Thyroid gland (tissue), 4 donors: Measurements from ENCODE around the gene BCL7C. TPM values are rescaled to one million over a fixed set of nuclear protein-coding genes. Genes with fewer than 3 reads are reported as not detected.
"Not testable (repeated sequence)": the region's sequence is repeated elsewhere in the genome, so short reads cannot be mapped to it uniquely, and the experiment has no call there.

ENCODE experiments used
- DNase-seq, 2 donors: peaks; one replicate each; pipeline ENCODE4 v3.0.0-alpha.2; 2019
- H3K27ac ChIP-seq, 3 donors: fragments of 200-600 bp; sonication (generic); 1 replicate in 2 of 3; 2 replicates in 1 of 3; pipeline ENCODE4 v1.5.1; 2016 to 2019; ENCODE audit warnings: mild to moderate bottlenecking in 1 of 3, moderate library complexity in 1 of 3
- H3K27me3 ChIP-seq: fragments of 200-600 bp; sonication (generic); one replicate; pipeline ENCODE4 v1.5.1; 2019
- H3K36me3 ChIP-seq, 2 donors: fragments of 200-600 bp; sonication (generic); one replicate each; pipeline ENCODE4 v1.5.1; 2016 to 2019
- H3K4me1 ChIP-seq, 2 donors: fragments of 200-600 bp; sonication (generic); one replicate each; pipeline ENCODE4 v1.5.1; 2017 to 2019
- H3K4me3 ChIP-seq, 3 donors: fragments of 200-600 bp; sonication (generic); replicated peaks in 1 of 3; 1 replicate in 2 of 3; 2 replicates in 1 of 3; pipeline ENCODE4 v1.5.1; 2016; ENCODE audit warnings: mild to moderate bottlenecking in 1 of 3
- H3K9me3 ChIP-seq: fragments of 200-600 bp; sonication (generic); one replicate; pipeline ENCODE4 v1.5.1; 2017
- POLR2A ChIP-seq, 2 donors: fragments of 450-650 bp; IDR thresholded peaks; one replicate each; pipeline ENCODE4 v1.6.1; 2017; ENCODE audit warnings: antibody characterized with exemption in 2 of 2, mild to moderate bottlenecking in 2 of 2, moderate library complexity in 1 of 2
- WGBS, 2 donors: methylation state at CpG; one replicate each; pipeline ENCODE4 v1.1.5; 2017; 5-methylcytosine and 5-hydroxymethylcytosine counted together
- intact Hi-C: fragments of 100-400 bp; cut with DNase I; formaldehyde crosslinking; loops from one replicate; pipeline ENCODE4 v1.15.1; 2023
- total RNA-seq, 4 donors: library from RNA; depleted of rRNA; stranded (reverse); fragments of >200 nt; gene quantifications; one replicate each; pipeline ENCODE4 v1.2.3, GENCODE V29; 2016
- TF ChIP-seq, protein P1 (sequence below), 6 experiments: fragments of 200-600 bp in 3 of 6; fragments of 450-650 bp in 3 of 6; sonication (generic) in 3 of 6; IDR thresholded peaks; one replicate each; pipeline ENCODE4 v1.5.1; 2016 to 2019; ENCODE audit warnings: antibody characterized with exemption in 6 of 6, mild to moderate bottlenecking in 2 of 6, inconsistent platforms in 1 of 6, moderate library complexity in 1 of 6

BCL7C gene
- total RNA-seq, 4 donors from 2014 or later, result 43.6 to 67.6 (median 47.9) TPM

DNA sequence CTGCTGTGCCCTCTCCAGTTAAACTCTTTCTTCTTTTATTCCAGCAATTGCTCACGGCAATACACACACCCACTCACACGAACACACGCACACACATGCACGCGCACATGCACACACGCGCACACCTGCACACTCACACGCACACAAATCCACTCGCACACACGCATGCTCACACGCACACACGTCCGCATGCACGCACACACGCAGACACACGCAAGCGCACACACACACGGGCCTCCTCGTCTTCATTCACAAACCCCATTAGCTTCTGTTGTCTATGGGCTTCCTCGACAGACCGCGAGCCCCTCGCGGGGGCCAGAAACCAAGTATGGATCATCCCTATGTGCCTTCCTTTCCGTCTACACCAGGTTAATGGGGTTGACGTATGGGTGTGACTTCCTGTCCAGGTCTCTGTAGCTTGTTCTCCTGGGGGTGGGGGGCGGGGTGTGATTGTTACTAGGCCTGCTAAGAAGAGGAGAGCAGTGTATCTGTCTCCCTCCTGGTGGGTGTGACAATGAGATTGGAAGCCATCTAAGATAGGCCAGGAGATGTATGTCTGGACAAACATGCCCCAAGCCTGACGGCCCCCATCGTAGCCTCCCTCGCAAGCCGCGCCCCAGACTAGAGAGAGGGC, 1.9 kb upstream of the BCL7C start:
- H3K4me1 ChIP-seq, result peaks cover 17 to 35% of the 10 kb centered on the region in 2 donors
- 73 to 79% methylated on average over 26 to 32 of the region's 32 CpGs for WGBS, 2 donors
- H3K9me3 ChIP-seq, result no peaks in the 10 kb centered on the region
- H3K4me3 ChIP-seq, result peak overlapping the region in 1 of 3 donors; percentile 49
- intact Hi-C loops, result no loop called here
- no peaks in the 10 kb centered on the region for H3K27me3 ChIP-seq
- no peak for TF ChIP-seq POLR2A (IDR thresholded peaks at IDR 0.05)
- TF ChIP-seq, protein P1, sequence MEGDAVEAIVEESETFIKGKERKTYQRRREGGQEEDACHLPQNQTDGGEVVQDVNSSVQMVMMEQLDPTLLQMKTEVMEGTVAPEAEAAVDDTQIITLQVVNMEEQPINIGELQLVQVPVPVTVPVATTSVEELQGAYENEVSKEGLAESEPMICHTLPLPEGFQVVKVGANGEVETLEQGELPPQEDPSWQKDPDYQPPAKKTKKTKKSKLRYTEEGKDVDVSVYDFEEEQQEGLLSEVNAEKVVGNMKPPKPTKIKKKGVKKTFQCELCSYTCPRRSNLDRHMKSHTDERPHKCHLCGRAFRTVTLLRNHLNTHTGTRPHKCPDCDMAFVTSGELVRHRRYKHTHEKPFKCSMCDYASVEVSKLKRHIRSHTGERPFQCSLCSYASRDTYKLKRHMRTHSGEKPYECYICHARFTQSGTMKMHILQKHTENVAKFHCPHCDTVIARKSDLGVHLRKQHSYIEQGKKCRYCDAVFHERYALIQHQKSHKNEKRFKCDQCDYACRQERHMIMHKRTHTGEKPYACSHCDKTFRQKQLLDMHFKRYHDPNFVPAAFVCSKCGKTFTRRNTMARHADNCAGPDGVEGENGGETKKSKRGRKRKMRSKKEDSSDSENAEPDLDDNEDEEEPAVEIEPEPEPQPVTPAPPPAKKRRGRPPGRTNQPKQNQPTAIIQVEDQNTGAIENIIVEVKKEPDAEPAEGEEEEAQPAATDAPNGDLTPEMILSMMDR (IDR thresholded peaks at IDR 0.05), result no peak
- DNase-seq, result no peak
- H3K27ac ChIP-seq, result peak overlapping the region; percentile 93 to 99 (median 97)
- H3K36me3 ChIP-seq, result no peaks in the 10 kb centered on the region

DNA sequence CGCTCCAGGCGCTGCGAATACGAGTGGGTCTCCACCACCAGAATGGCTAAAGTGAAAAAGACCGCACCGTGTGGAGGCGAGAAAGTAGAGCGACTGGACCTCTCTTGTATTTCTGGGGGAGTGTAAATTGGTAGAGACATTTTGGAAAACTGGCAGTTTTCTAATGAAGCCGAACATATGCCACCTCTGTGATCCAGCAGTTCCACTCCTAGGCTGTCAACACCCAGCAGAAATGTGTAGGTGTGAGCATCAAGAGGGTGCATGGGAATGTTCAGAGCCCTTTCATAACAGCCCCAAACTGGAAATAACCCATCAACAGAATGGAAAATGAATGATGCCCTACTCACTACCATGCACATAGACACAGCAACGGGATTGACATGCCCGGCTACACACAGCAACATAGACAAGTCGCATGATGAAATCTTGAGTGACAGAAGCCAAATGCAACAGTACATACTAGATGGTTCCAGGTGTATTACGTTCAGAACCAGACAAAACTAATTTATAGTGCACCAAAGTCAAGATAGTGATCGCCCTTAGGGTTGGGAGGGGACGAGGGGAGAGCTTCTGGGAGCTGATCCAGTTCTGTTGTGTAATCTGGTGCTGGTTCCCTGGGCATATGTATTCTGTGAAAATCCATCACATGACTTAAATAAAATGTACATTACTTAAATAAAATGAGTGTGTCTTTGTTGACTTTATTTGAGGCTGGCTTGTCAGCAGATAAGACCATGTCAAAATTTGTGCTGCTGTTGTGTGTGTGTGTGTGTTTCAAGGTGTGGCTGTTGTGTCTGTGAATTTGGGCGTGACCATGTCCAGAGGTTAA, 877 bp upstream of the BCL7C start:
- TF ChIP-seq, protein P1 (IDR thresholded peaks at IDR 0.05), result no peak
- no peak for TF ChIP-seq POLR2A (IDR thresholded peaks at IDR 0.05)

DNA sequence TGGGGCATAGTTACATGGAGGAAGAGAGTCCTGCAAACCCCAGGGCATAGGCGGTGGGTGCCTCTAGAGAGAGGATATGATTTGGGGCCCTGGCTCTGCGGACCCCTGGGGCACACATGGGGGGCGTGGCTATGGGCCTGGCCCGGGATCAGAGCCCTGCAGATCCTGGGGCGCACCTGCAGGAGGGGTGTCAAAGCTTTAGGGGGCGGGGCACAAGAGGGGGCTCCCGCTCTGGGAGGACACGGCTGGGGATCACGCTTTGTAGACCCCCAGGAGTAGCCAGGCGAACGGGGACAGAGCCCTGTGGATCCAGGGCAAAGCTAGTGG, 497 bp downstream of the BCL7C start:
- no peaks in the 10 kb centered on the region for H3K27me3 ChIP-seq
- H3K36me3 ChIP-seq, result no peaks in the 10 kb centered on the region
- peaks cover 17 to 47% of the 10 kb centered on the region in 2 donors for H3K4me1 ChIP-seq
- H3K27ac ChIP-seq, result peak overlapping the region; percentile 88 to 90 (median 90)
- no peaks in the 10 kb centered on the region for H3K9me3 ChIP-seq
- TF ChIP-seq POLR2A (IDR thresholded peaks at IDR 0.05), result no peak
- TF ChIP-seq, protein P1 (IDR thresholded peaks at IDR 0.05), result no peak
- H3K4me3 ChIP-seq, result peak overlapping the region; percentile 51 to 70 (median 62)
- DNase-seq, result peak; percentile 10 to 26
- intact Hi-C loops, result no loop called here
- WGBS, 2 donors, result 0 to 3% methylated on average over 2 to 7 of the region's 11 CpGs

More for the DNA sequence above, 877 bp upstream of the BCL7C start:
- H3K27me3 ChIP-seq, result no peaks in the 10 kb centered on the region
- peak overlapping the region; percentile 29 to 86 (median 85) for H3K27ac ChIP-seq
- peaks cover 17 to 40% of the 10 kb centered on the region in 2 donors for H3K4me1 ChIP-seq
- no peaks in the 10 kb centered on the region for H3K9me3 ChIP-seq
- intact Hi-C loops, result no loop called here
- WGBS, 2 donors, result 38 to 41% methylated on average over 16 of the region's 16 CpGs
- H3K36me3 ChIP-seq, result no peaks in the 10 kb centered on the region
- peak overlapping the region in 1 of 3 donors; percentile 26 for H3K4me3 ChIP-seq
- no peak for DNase-seq

DNA sequence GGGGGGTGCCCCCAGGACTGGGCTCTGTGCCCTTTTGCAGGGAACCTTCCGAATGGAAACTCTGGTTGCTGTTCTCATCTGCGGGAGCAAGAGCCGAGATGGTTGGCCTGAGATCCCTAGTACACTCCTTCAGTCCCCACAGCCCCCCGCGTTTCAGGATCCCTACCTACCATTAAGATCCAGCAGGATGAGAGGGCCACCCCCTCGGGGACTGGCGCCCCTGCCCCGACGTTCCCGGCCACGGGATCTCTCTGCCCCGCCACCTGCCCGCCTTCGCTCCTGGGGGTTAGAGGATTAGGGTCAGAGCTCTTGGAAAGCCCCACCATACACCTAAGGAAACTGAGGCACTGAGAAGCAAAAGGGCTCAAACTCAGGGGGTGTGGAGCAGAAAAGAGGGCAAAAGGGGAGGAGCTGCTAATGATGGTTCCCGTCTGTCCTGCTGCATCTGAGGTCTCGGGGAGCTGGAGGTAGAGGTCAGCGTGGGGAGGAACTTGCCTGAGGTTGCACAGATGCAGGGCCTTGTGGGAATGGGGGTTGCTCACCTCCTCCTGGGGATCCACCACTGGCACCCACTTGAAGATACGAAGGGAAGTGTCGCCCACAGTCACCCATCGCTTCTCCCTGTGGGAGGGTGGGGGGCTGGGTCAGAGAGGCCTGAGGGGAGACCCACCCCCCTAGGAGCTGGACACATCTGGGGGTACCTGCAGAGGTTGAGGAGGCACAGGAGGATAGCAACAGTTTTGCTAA, 1.0 kb downstream of the BCL7C start:
- Histone ChIP-seq H3K27ac (peak overlapping the region; percentile 88 to 90 (median 90)), H3K27me3 (no peaks in the 10 kb centered on the region), H3K4me1 (peaks cover 17 to 47% of the 10 kb centered on the region in 2 donors), H3K36me3 (no peaks in the 10 kb centered on the region), H3K4me3 (peak overlapping the region in 2 of 3 donors; percentile 62 to 70), H3K9me3 (no peaks in the 10 kb centered on the region)
- intact Hi-C loops, result no loop called here
- no peak for DNase-seq
- 60 to 75% methylated on average over 20 of the region's 20 CpGs for WGBS, 2 donors
- TF ChIP-seq, protein P1 (IDR thresholded peaks at IDR 0.05), result no peak
- no peak for TF ChIP-seq POLR2A (IDR thresholded peaks at IDR 0.05)

DNA sequence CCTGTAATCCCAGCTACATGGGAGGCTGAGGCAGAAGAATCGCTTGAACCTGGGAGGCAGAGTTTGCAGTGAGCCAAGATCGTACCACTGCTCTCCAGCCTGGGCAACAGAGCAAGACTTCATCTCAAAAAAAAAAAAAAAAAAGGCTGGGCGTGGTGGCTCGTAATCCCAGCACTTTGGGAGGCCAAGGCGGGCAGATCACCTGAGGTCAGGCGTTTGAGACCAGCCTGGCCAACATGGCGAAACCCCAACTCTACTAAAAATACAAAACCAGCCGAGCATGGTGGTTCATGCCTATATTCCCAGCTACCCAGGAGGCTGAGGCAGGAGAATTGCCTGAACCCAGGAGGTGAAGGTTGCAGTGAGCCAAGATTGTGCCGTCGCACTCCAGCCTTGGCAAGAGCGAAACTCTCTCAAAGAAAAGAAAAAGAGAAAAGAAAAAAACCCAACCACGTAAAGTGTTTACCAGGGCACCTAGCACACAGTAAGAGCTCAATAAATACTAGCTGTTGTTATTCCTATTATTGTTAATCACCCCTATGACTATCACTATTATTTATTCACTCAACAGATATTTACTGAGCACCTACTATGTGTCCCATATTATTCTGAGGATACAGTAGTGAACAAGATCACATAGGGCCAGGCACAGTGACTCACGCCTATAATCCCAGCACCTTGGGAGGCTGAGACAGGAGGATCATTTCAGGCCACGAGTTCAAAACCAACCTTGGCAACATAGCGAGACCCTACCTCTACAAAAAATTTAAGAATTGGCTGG, 2.6 kb downstream of the BCL7C start:
- H3K4me3 ChIP-seq, intact Hi-C loops, H3K9me3 ChIP-seq, H3K36me3 ChIP-seq, H3K27me3 ChIP-seq, DNase-seq: not testable (repeated sequence)
- Histone ChIP-seq H3K27ac (peak overlapping the region in 1 of 3 donors; percentile 30), H3K4me1 (peaks cover 14 to 40% of the 10 kb centered on the region in 2 donors)
- 89 to 90% methylated on average over 15 of the region's 15 CpGs for WGBS, 2 donors
